Stomach smooth muscle (tissue), 2 donors: ENCODE data around the gene TERB1.

Experiments used
- H3K27ac ChIP-seq: one replicate; pipeline ENCODE4 v1.7.0; 2013; ENCODE audit warnings: mild to moderate bottlenecking, low read length, inconsistent platforms
- H3K27me3 ChIP-seq, 2 donors: one replicate each; pipeline ENCODE4 v1.7.0; 2013; ENCODE audit warnings: low read length in 2 of 2; ENCODE audit not compliant: insufficient read depth in 2 of 2, control insufficient read depth in 1 of 2
- H3K36me3 ChIP-seq, 2 donors: one replicate each; pipeline ENCODE4 v1.7.0; 2013; ENCODE audit warnings: low read length in 2 of 2; ENCODE audit not compliant: control insufficient read depth in 2 of 2, insufficient read depth in 2 of 2
- H3K4me1 ChIP-seq: one replicate; pipeline ENCODE4 v1.7.0; 2013; ENCODE audit warnings: low read length; ENCODE audit not compliant: control insufficient read depth, insufficient read depth
- H3K4me3 ChIP-seq, 2 donors: one replicate each; pipeline ENCODE4 v1.7.0; 2013; ENCODE audit warnings: low read length in 2 of 2
- H3K9ac ChIP-seq, 2 donors: one replicate each; pipeline ENCODE4 v1.7.0; 2013; ENCODE audit warnings: low read length in 2 of 2, mild to moderate bottlenecking in 1 of 2
- H3K9me3 ChIP-seq, 2 donors: one replicate each; pipeline ENCODE4 v1.7.0; 2013; ENCODE audit warnings: low read length in 2 of 2; ENCODE audit not compliant: control insufficient read depth in 2 of 2
- donor health status: healthy.
- donor health status: Pancreatic carcinoma.

Gene TERB1

GRCh38 chr16:66728117-66728787 is 73.1 kb downstream of the TERB1 start:
- Histone ChIP-seq H3K36me3 (peaks cover 70 to 71% of the 10 kb centered on the region in 2 donors), H3K9me3 (no peaks in the 10 kb centered on the region), H3K9ac (no peak overlapping the region), H3K4me3 (no peak overlapping the region), H3K27ac (no peak overlapping the region), H3K4me1 (peaks cover 9% of the 10 kb centered on the region), H3K27me3 (no peaks in the 10 kb centered on the region)

GRCh38 chr16:66720766-66721165 is 80.6 kb downstream of the TERB1 start:
- Histone ChIP-seq H3K36me3 (peaks cover 33 to 41% of the 10 kb centered on the region in 2 donors), H3K4me1 (no peaks in the 10 kb centered on the region), H3K27me3 (no peaks in the 10 kb centered on the region), H3K9ac (no peak overlapping the region), H3K27ac (no peak overlapping the region), H3K4me3 (no peak overlapping the region), H3K9me3 (no peaks in the 10 kb centered on the region)

- Histone ChIP-seq H3K4me1 (no peaks in the 10 kb centered on the region), H3K9ac (no peak overlapping the region), H3K36me3 (peaks cover 22 to 30% of the 10 kb centered on the region in 2 donors), H3K4me3 (no peak overlapping the region), H3K27me3 (no peaks in the 10 kb centered on the region), H3K27ac (no peak overlapping the region), H3K9me3 (no peaks in the 10 kb centered on the region)
Measured at GRCh38 chr16:66719246-66719645, 82.1 kb downstream of the TERB1 start.

GRCh38 chr16:66717776-66718175 is 83.6 kb downstream of the TERB1 start:
- no peak overlapping the region for H3K9ac ChIP-seq
- H3K27ac ChIP-seq, result no peak overlapping the region
- no peak overlapping the region for H3K4me3 ChIP-seq
- H3K36me3 ChIP-seq, result peaks cover 8 to 15% of the 10 kb centered on the region in 2 donors
- H3K4me1 ChIP-seq, result no peaks in the 10 kb centered on the region
- no peaks in the 10 kb centered on the region for H3K27me3 ChIP-seq
- H3K9me3 ChIP-seq, result no peaks in the 10 kb centered on the region

GRCh38 chr16:66717112-66717675 is 84.2 kb downstream of the TERB1 start:
- Histone ChIP-seq H3K9ac (no peak overlapping the region), H3K36me3 (peaks cover 4 to 13% of the 10 kb centered on the region in 2 donors), H3K27ac (no peak overlapping the region), H3K4me3 (no peak overlapping the region), H3K27me3 (no peaks in the 10 kb centered on the region), H3K9me3 (no peaks in the 10 kb centered on the region), H3K4me1 (no peaks in the 10 kb centered on the region)

GRCh38 chr16:66714654-66715307 is 86.6 kb downstream of the TERB1 start:
- no peak overlapping the region for H3K9ac ChIP-seq
- H3K36me3 ChIP-seq, result peaks cover 4 to 8% of the 10 kb centered on the region in 2 donors
- no peaks in the 10 kb centered on the region for H3K27me3 ChIP-seq
- H3K9me3 ChIP-seq, result no peaks in the 10 kb centered on the region
- H3K27ac ChIP-seq, result no peak overlapping the region
- H3K4me1 ChIP-seq, result no peaks in the 10 kb centered on the region
- H3K4me3 ChIP-seq, result no peak overlapping the region

- no peak overlapping the region for H3K27ac ChIP-seq
- H3K36me3 ChIP-seq, result peaks cover 0 to 8% of the 10 kb centered on the region in 2 donors
Measured at GRCh38 chr16:66714062-66714461, 87.3 kb downstream of the TERB1 start.

GRCh38 chr16:66713076-66713475 is 88.3 kb downstream of the TERB1 start:
- H3K9ac ChIP-seq, result no peak overlapping the region
- no peaks in the 10 kb centered on the region for H3K4me1 ChIP-seq

More at GRCh38 chr16:66714062-66714461, 87.3 kb downstream of the TERB1 start:
- H3K27me3 ChIP-seq, result no peaks in the 10 kb centered on the region
- H3K9me3 ChIP-seq, result no peaks in the 10 kb centered on the region
- H3K4me3 ChIP-seq, result no peak overlapping the region
- no peak overlapping the region for H3K9ac ChIP-seq
- H3K4me1 ChIP-seq, result no peaks in the 10 kb centered on the region

GRCh38 chr16:66712512-66712911 is 88.9 kb downstream of the TERB1 start:
- no peaks in the 10 kb centered on the region for H3K27me3 ChIP-seq
- H3K36me3 ChIP-seq, result peaks cover 0 to under 1% of the 10 kb centered on the region in 2 donors
- H3K4me1 ChIP-seq, result no peaks in the 10 kb centered on the region
- no peak overlapping the region for H3K4me3 ChIP-seq
- no peak overlapping the region for H3K9ac ChIP-seq
- no peak overlapping the region for H3K27ac ChIP-seq
- H3K9me3 ChIP-seq, result no peaks in the 10 kb centered on the region

More at GRCh38 chr16:66713076-66713475, 88.3 kb downstream of the TERB1 start:
- H3K9me3 ChIP-seq, result no peaks in the 10 kb centered on the region
- no peak overlapping the region for H3K27ac ChIP-seq
- H3K4me3 ChIP-seq, result no peak overlapping the region
- H3K27me3 ChIP-seq, result no peaks in the 10 kb centered on the region
- H3K36me3 ChIP-seq, result peaks cover 0 to 5% of the 10 kb centered on the region in 2 donors

- H3K27ac ChIP-seq, result no peak overlapping the region
- H3K9me3 ChIP-seq, result no peaks in the 10 kb centered on the region
- no peaks in the 10 kb centered on the region for H3K36me3 ChIP-seq
- peaks cover 2% of the 10 kb centered on the region for H3K4me1 ChIP-seq
- no peaks in the 10 kb centered on the region for H3K27me3 ChIP-seq
- H3K4me3 ChIP-seq, result no peak overlapping the region
- no peak overlapping the region for H3K9ac ChIP-seq
Measured at GRCh38 chr16:66711581-66711980, 89.8 kb downstream of the TERB1 start.

GRCh38 chr16:66706506-66706880 is 94.9 kb downstream of the TERB1 start:
- Histone ChIP-seq H3K4me3 (no peak overlapping the region), H3K9ac (no peak overlapping the region), H3K4me1 (peaks cover 17% of the 10 kb centered on the region), H3K27me3 (no peaks in the 10 kb centered on the region), H3K9me3 (no peaks in the 10 kb centered on the region), H3K36me3 (no peaks in the 10 kb centered on the region), H3K27ac (no peak overlapping the region)
